ENCODE data around the gene PARVB. TPM values are rescaled to one million over a fixed set of nuclear protein-coding genes. Genes with fewer than 3 reads are reported as not detected.

The PARVB gene
- polyA plus RNA-seq, 2 donors: 1.8 to 3.9 TPM

DNA sequence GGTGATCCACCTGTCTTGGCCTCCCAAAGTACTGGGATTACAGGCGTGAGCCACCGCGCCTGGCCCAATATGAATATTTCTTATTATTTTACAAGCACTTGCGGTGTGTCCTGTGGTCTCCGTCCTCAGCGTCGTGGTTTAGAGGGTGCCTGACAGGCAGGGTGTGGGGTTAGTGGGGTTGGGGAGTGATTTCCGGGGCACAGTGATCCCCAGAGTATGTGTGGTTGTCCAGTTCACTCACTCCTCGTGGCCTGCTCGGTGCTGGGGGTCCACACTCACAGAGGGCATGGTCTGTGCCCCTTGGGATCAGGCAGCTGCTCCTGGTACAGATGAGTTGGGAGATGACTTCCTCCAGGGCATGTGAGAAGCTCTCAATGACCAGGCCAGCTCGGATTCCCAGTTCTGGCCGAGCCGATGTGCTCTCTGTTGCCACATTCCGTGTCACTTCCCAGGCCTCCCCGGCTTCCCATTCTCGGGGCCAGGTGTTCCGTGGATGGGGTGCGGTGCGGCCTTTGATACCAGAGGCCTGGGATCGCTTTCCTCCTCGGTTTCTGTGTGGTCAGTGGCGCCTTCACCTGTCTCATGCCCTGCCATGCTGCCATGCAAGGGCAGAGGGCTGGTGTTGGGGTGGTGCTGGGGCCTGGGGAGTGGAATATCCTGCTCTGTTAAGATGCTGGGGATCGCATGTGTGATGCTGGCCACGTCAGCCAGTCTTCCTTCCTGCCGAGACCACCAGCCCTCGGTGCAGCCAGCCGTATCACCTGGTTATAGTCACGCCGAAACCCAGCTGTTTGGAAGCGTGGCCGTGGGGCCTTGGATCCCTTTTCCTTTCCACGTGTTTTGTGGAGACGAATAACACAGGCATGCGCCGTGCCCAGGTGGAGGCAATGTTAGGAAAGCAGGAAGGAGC, 39.6 kb downstream of the PARVB start:
- Histone ChIP-seq H3K4me1 (ENCODE audit: control insufficient read depth in 2 of 2, insufficient read depth in 2 of 2, low read length in 1 of 2) (no peaks in the 10 kb centered on the region), H3K4me3 (ENCODE audit: low read depth in 1 of 2, low read length in 2 of 2) (no peak overlapping the region), H3K27ac (ENCODE audit: low read depth in 2 of 2, low read length in 1 of 2) (no peak overlapping the region), H3K36me3 (ENCODE audit: control insufficient read depth in 2 of 2, insufficient read depth in 2 of 2, low read length in 1 of 2) (no peaks in the 10 kb centered on the region), H3K27me3 (ENCODE audit: control insufficient read depth in 1 of 2, insufficient read depth in 2 of 2, low read length in 2 of 2) (no peaks in the 10 kb centered on the region), H3K9me3 (ENCODE audit: control insufficient read depth in 2 of 2, insufficient read depth in 1 of 2, low read depth in 1 of 2, low read length in 1 of 2) (no peaks in the 10 kb centered on the region)
- WGBS, 2 donors: 85 to 87% methylated on average over 35 of the region's 35 CpGs

DNA sequence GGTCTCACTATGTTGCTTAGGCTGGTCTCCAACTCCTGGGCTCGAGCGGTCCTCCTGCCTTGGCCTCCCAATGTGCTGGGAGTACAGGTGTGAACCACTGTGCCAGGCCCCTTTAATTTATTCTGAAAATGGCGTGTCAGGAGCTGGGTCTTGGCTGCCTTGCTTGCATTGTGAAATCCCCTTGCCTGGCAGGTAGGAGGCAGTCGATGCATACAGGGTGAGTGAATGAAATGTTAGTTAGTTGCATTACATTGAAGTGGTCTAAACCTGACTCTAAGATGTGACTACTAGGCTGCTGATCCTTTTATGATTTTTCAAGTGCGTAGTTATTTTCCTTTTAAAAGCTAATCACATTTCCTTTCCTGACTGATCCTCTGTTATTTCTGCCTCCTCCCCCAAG, 42.9 kb downstream of the PARVB start:
- 74 to 79% methylated on average over 5 of the region's 5 CpGs for WGBS, 2 donors
- H3K36me3 ChIP-seq (ENCODE audit: control insufficient read depth in 2 of 2, insufficient read depth in 2 of 2, low read length in 1 of 2): no peaks in the 10 kb centered on the region
- H3K27ac ChIP-seq (ENCODE audit: low read depth in 2 of 2, low read length in 1 of 2): no peak overlapping the region
- H3K4me3 ChIP-seq (ENCODE audit: low read depth in 1 of 2, low read length in 2 of 2): no peak overlapping the region
- no peaks in the 10 kb centered on the region for H3K4me1 ChIP-seq (ENCODE audit: control insufficient read depth in 2 of 2, insufficient read depth in 2 of 2, low read length in 1 of 2)
- no peaks in the 10 kb centered on the region for H3K9me3 ChIP-seq (ENCODE audit: control insufficient read depth in 2 of 2, insufficient read depth in 1 of 2, low read depth in 1 of 2, low read length in 1 of 2)
- H3K27me3 ChIP-seq (ENCODE audit: control insufficient read depth in 1 of 2, insufficient read depth in 2 of 2, low read length in 2 of 2): no peaks in the 10 kb centered on the region

DNA sequence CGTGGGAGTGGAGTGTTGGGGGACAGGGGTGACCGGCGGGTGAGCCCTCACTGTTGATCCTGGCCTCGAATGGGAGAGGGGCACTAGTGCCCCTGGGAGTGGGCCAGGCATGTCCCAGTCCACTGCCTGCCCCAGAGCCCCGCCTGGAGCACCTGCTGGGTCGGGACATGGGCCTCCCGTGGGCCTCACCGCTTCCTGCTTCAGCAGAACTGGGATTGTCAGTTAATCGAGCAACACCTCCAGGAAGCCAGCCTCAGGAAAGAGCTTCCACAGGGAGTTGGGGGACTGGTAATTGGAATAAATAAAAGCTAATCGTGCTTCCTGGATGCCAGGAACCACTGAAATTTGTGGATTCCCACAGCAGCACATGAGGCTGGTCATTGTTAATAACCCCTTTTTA, 43.8 kb downstream of the PARVB start:
- no peaks in the 10 kb centered on the region for H3K9me3 ChIP-seq (ENCODE audit: control insufficient read depth in 2 of 2, insufficient read depth in 1 of 2, low read depth in 1 of 2, low read length in 1 of 2)
- 67 to 76% methylated on average over 10 of the region's 10 CpGs for WGBS, 2 donors
- H3K4me3 ChIP-seq (ENCODE audit: low read depth in 1 of 2, low read length in 2 of 2): no peak overlapping the region
- no peak overlapping the region for H3K27ac ChIP-seq (ENCODE audit: low read depth in 2 of 2, low read length in 1 of 2)
- no peaks in the 10 kb centered on the region for H3K36me3 ChIP-seq (ENCODE audit: control insufficient read depth in 2 of 2, insufficient read depth in 2 of 2, low read length in 1 of 2)
- no peaks in the 10 kb centered on the region for H3K4me1 ChIP-seq (ENCODE audit: control insufficient read depth in 2 of 2, insufficient read depth in 2 of 2, low read length in 1 of 2)
- H3K27me3 ChIP-seq (ENCODE audit: control insufficient read depth in 1 of 2, insufficient read depth in 2 of 2, low read length in 2 of 2): no peaks in the 10 kb centered on the region

DNA sequence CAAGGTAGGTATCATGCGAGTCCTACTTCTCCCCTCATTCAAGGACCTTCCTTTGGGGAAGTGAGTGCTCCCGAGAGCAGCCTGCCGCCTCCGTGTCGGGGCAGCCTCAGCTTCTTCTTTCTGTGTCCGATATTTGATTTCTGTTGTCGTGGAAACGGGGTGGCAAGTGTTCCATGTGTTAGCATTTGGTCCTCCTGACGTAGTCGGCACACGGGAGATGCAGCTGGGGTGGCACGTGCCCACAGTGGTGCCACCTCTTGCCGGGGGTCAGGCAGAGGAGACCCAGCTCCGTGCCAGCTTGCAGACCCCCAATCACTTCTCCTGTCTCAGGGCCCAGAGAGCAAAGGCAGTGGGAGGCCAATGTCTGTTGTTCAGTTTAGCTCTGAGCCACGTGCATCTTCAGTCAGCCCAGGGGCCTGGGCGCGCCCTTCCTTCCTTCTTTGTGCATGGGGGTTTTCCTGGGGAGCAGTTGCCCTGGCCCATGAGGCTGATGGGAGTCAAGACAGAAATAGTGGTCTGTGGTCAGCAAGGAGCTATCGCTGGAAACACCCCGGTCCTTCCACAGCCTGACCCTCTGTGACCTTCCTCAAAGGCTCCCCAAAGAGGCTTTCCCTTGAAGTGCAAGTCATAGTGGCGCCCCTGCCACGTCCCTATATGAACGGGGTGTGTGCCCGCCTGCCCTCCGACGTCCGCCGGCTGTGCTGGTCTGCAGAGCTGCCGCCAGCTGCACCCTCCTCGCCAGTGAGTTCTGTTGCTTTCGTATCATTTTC, 44.5 kb downstream of the PARVB start:
- WGBS, 2 donors: 74 to 79% methylated on average over 30 of the region's 30 CpGs

DNA sequence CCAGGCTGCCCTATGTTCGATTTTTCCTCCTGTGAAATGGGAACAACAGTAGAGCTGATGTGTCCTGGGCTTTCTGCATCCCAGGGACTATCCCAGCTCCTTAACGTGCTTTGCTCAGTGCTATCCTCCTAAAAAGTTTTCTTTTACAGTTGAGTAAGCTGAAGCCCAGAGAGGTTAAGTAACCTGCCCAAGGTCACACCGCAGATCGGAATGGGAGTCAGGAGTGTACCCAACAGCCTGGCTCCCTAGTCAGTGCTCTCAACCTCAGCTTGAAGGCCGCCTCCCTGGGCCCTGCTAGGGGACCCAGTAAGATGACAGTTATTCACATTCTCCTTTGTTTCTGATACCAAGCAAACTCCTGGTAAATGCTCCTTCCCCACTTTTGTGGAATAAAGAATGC, 45.9 kb downstream of the PARVB start:
- H3K27me3 ChIP-seq (ENCODE audit: control insufficient read depth in 1 of 2, insufficient read depth in 2 of 2, low read length in 2 of 2): no peaks in the 10 kb centered on the region
- 92 to 94% methylated on average over 5 of the region's 5 CpGs for WGBS, 2 donors
- no peaks in the 10 kb centered on the region for H3K9me3 ChIP-seq (ENCODE audit: control insufficient read depth in 2 of 2, insufficient read depth in 1 of 2, low read depth in 1 of 2, low read length in 1 of 2)
- H3K4me3 ChIP-seq (ENCODE audit: low read depth in 1 of 2, low read length in 2 of 2): no peak overlapping the region
- no peaks in the 10 kb centered on the region for H3K36me3 ChIP-seq (ENCODE audit: control insufficient read depth in 2 of 2, insufficient read depth in 2 of 2, low read length in 1 of 2)
- no peaks in the 10 kb centered on the region for H3K4me1 ChIP-seq (ENCODE audit: control insufficient read depth in 2 of 2, insufficient read depth in 2 of 2, low read length in 1 of 2)
- H3K27ac ChIP-seq (ENCODE audit: low read depth in 2 of 2, low read length in 1 of 2): no peak overlapping the region

More for the DNA sequence above, 44.5 kb downstream of the PARVB start:
- no peaks in the 10 kb centered on the region for H3K27me3 ChIP-seq (ENCODE audit: control insufficient read depth in 1 of 2, insufficient read depth in 2 of 2, low read length in 2 of 2)
- no peaks in the 10 kb centered on the region for H3K9me3 ChIP-seq (ENCODE audit: control insufficient read depth in 2 of 2, insufficient read depth in 1 of 2, low read depth in 1 of 2, low read length in 1 of 2)
- no peak overlapping the region for H3K27ac ChIP-seq (ENCODE audit: low read depth in 2 of 2, low read length in 1 of 2)
- H3K4me1 ChIP-seq (ENCODE audit: control insufficient read depth in 2 of 2, insufficient read depth in 2 of 2, low read length in 1 of 2): no peaks in the 10 kb centered on the region
- no peak overlapping the region for H3K4me3 ChIP-seq (ENCODE audit: low read depth in 1 of 2, low read length in 2 of 2)
- no peaks in the 10 kb centered on the region for H3K36me3 ChIP-seq (ENCODE audit: control insufficient read depth in 2 of 2, insufficient read depth in 2 of 2, low read length in 1 of 2)

DNA sequence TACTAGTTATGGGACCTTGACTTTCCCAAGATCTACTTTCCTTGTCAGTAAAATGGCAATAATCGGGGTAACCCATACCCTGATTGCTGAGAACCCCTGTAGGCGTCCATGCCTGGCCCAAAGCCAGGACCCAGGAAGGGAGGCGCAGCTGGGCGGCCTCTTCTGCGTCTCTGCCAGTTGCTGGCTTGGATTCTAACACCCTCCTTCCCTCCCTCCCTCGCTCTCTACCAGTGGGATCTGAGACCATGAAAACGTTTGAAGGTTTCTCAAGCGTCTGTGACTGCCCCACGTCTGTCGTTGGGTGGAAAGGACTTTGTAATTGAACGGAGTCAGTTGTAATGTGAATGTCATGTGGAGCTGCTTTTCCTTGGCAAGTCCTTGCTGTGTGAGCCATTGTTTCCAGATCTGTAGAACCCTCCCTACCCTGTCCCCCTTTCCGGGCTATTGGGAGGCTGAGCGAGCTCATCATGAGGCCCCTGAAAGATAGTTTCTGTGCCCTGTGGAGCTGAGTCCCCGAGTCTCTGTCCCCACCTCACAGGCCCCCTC, 47.8 kb downstream of the PARVB start:
- Histone ChIP-seq H3K9me3 (ENCODE audit: control insufficient read depth in 2 of 2, insufficient read depth in 1 of 2, low read depth in 1 of 2, low read length in 1 of 2) (no peaks in the 10 kb centered on the region), H3K27ac (ENCODE audit: low read depth in 2 of 2, low read length in 1 of 2) (no peak overlapping the region), H3K36me3 (ENCODE audit: control insufficient read depth in 2 of 2, insufficient read depth in 2 of 2, low read length in 1 of 2) (no peaks in the 10 kb centered on the region), H3K4me3 (ENCODE audit: low read depth in 1 of 2, low read length in 2 of 2) (no peak overlapping the region), H3K27me3 (ENCODE audit: control insufficient read depth in 1 of 2, insufficient read depth in 2 of 2, low read length in 2 of 2) (no peaks in the 10 kb centered on the region), H3K4me1 (ENCODE audit: control insufficient read depth in 2 of 2, insufficient read depth in 2 of 2, low read length in 1 of 2) (no peaks in the 10 kb centered on the region)
- WGBS, 2 donors: 81 to 83% methylated on average over 14 of the region's 14 CpGs

DNA sequence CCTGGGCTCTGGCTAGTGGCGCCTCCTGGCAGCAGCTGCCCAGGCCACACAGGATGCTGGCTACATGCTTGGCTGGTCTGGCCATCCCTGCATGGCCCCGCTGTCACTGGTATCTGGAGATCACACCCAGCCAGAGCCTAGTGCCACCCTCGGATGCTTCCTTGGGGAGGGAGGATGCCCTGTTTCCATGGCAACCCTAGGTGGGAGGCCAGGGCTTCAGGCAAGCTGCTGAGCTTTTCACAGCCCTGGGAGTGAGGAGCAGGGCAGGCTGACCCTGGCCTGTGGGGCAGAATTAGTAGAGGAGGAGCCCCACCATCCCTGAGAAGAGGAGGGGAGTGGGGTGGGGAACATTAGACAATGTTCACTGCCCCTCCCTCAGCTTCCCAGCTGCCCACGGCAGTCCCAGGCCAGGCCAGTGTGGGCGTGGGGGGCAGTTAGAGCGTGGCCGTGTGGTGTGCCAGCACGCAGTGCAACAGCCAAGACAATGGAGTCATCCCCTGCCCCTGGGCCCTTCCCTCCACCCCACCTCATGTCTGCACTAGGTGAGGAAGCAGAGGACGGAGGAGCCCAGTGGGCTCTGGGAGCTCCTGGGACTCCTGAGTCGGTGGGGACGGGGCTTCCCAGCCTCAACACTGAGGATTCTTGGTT, 50.4 kb downstream of the PARVB start:
- WGBS, 2 donors: 83 to 84% methylated on average over 11 of the region's 11 CpGs
- Histone ChIP-seq H3K27ac (ENCODE audit: low read depth in 2 of 2, low read length in 1 of 2) (no peak overlapping the region), H3K4me1 (ENCODE audit: control insufficient read depth in 2 of 2, insufficient read depth in 2 of 2, low read length in 1 of 2) (no peaks in the 10 kb centered on the region), H3K4me3 (ENCODE audit: low read depth in 1 of 2, low read length in 2 of 2) (no peak overlapping the region), H3K36me3 (ENCODE audit: control insufficient read depth in 2 of 2, insufficient read depth in 2 of 2, low read length in 1 of 2) (no peaks in the 10 kb centered on the region), H3K9me3 (ENCODE audit: control insufficient read depth in 2 of 2, insufficient read depth in 1 of 2, low read depth in 1 of 2, low read length in 1 of 2) (no peaks in the 10 kb centered on the region), H3K27me3 (ENCODE audit: control insufficient read depth in 1 of 2, insufficient read depth in 2 of 2, low read length in 2 of 2) (no peaks in the 10 kb centered on the region)

DNA sequence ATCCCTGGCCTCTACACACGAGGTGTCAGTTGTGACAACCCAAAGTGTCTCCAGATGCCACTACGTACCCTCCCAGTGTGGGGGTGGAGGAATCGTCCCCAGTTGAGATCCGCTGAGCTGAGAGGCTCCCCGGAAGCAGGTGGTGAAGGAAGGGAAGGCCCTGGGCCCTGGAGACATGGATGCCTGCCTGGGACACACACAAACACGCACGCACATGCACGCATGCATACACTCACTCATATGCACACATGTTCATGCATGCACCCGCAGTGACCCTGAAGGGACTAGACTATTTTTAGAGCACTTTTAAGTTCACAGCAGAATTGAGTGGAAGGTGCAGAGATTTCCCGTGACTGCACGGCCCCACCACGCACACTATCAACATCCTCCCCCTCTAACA, 50.9 kb downstream of the PARVB start:
- 62 to 79% methylated on average over 12 of the region's 12 CpGs for WGBS, 2 donors

DNA sequence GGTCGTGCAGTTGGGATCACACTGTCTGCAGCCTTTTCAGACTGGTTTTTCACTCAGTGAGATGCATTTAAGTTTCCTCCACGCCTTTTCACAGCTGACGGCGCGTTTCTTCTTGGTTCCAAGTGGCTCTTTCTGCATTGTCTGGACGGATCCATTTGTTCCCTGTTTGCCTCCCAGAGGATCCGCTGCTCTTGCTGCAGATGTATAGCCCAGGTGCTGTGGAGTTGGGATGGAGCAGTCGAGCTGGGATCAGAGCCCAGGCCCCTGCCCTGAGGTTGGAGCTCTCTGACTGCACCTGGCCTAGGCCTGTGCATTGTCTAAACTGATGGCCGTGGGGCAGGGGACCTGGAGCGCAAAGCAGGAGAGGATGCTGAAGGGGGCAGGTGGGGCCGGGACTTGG, 51.6 kb downstream of the PARVB start:
- H3K4me1 ChIP-seq (ENCODE audit: control insufficient read depth in 2 of 2, insufficient read depth in 2 of 2, low read length in 1 of 2): no peaks in the 10 kb centered on the region
- no peaks in the 10 kb centered on the region for H3K27me3 ChIP-seq (ENCODE audit: control insufficient read depth in 1 of 2, insufficient read depth in 2 of 2, low read length in 2 of 2)
- 72 to 80% methylated on average over 11 of the region's 11 CpGs for WGBS, 2 donors
- H3K4me3 ChIP-seq (ENCODE audit: low read depth in 1 of 2, low read length in 2 of 2): no peak overlapping the region
- no peaks in the 10 kb centered on the region for H3K36me3 ChIP-seq (ENCODE audit: control insufficient read depth in 2 of 2, insufficient read depth in 2 of 2, low read length in 1 of 2)
- no peaks in the 10 kb centered on the region for H3K9me3 ChIP-seq (ENCODE audit: control insufficient read depth in 2 of 2, insufficient read depth in 1 of 2, low read depth in 1 of 2, low read length in 1 of 2)
- H3K27ac ChIP-seq (ENCODE audit: low read depth in 2 of 2, low read length in 1 of 2): no peak overlapping the region

More for the DNA sequence above, 50.9 kb downstream of the PARVB start:
- no peaks in the 10 kb centered on the region for H3K9me3 ChIP-seq (ENCODE audit: control insufficient read depth in 2 of 2, insufficient read depth in 1 of 2, low read depth in 1 of 2, low read length in 1 of 2)
- H3K27me3 ChIP-seq (ENCODE audit: control insufficient read depth in 1 of 2, insufficient read depth in 2 of 2, low read length in 2 of 2): no peaks in the 10 kb centered on the region
- no peak overlapping the region for H3K4me3 ChIP-seq (ENCODE audit: low read depth in 1 of 2, low read length in 2 of 2)
- H3K4me1 ChIP-seq (ENCODE audit: control insufficient read depth in 2 of 2, insufficient read depth in 2 of 2, low read length in 1 of 2): no peaks in the 10 kb centered on the region
- no peaks in the 10 kb centered on the region for H3K36me3 ChIP-seq (ENCODE audit: control insufficient read depth in 2 of 2, insufficient read depth in 2 of 2, low read length in 1 of 2)
- H3K27ac ChIP-seq (ENCODE audit: low read depth in 2 of 2, low read length in 1 of 2): no peak overlapping the region

All from esophagus (tissue), 2 donors.